Upper lobe of left lung (tissue), 6 donors: ENCODE results near the gene ARHGAP15. TPM values are rescaled to one million over a fixed set of nuclear protein-coding genes. Genes with fewer than 3 reads are reported as not detected.

Experiments used
- ATAC-seq, 2 donors: fragments of 200-7000 bp; cut with Tn5 transposase; one replicate each; pipeline ENCODE4 v1.9.1; 2022; ENCODE audit warnings: mild to moderate bottlenecking in 2 of 2, moderate library complexity in 2 of 2; ENCODE audit not compliant: low FRiP score in 2 of 2
- DNase-seq, 2 donors: peaks; one replicate each; pipeline ENCODE4 v3.0.0-alpha.2; 2019 to 2020
- H3K27ac ChIP-seq, 4 donors: fragments of 200-600 bp; sonication (generic); one replicate each; pipeline ENCODE4 v1.5.1; 2016 to 2019
- H3K27me3 ChIP-seq, 4 donors: fragments of 200-600 bp; sonication (generic); one replicate each; pipeline ENCODE4 v1.5.1; 2017 to 2019
- H3K36me3 ChIP-seq, 4 donors: fragments of 200-600 bp; sonication (generic); one replicate each; pipeline ENCODE4 v1.5.1; 2016 to 2019
- H3K4me1 ChIP-seq, 4 donors: fragments of 200-600 bp; sonication (generic); one replicate each; pipeline ENCODE4 v1.5.1; 2018 to 2019
- H3K4me3 ChIP-seq, 4 donors: fragments of 200-600 bp; sonication (generic); one replicate each; pipeline ENCODE4 v1.5.1; 2017 to 2019; ENCODE audit warnings: mild to moderate bottlenecking in 2 of 4, moderate library complexity in 1 of 4
- H3K9me3 ChIP-seq, 4 donors: fragments of 200-600 bp; sonication (generic); one replicate each; pipeline ENCODE4 v1.5.1; 2018 to 2019
- EP300 ChIP-seq, 4 donors: sonication (generic); formaldehyde crosslinking; IDR thresholded peaks; one replicate each; pipeline ENCODE4 v1.5.1; 2017; ENCODE audit warnings: antibody characterized with exemption in 4 of 4, control low read depth in 2 of 4
- POLR2A ChIP-seq, 4 donors: fragments of 450-650 bp; IDR thresholded peaks; one replicate each; pipeline ENCODE4 v1.5.1; 2016 to 2017; ENCODE audit warnings: antibody characterized with exemption in 4 of 4, mild to moderate bottlenecking in 2 of 4
- POLR2AphosphoS5 ChIP-seq, 2 donors: sonication (generic); formaldehyde crosslinking; IDR thresholded peaks; one replicate each; pipeline ENCODE4 v1.5.1; 2017; ENCODE audit warnings: antibody characterized with exemption in 2 of 2
- WGBS, 2 donors: methylation state at CpG; one replicate each; pipeline ENCODE4 v1.1.5; 2017 to 2018; 5-methylcytosine and 5-hydroxymethylcytosine counted together
- total RNA-seq, 6 donors: library from RNA; depleted of rRNA in 4 of 6; stranded (reverse); fragments of >200 nt in 4 of 6; gene quantifications; one replicate each; pipeline versions ENCODE4 v1.1.0 to v1.2.1, GENCODE V29; 2016 to 2021
- TF ChIP-seq, protein P1 (sequence below), 6 experiments: fragments of 450-650 bp in 4 of 6; fragments of 200-600 bp in 2 of 6; sonication (generic) in 2 of 6; IDR thresholded peaks; one replicate each; pipeline ENCODE4 v1.5.1; 2016 to 2019; ENCODE audit warnings: antibody characterized with exemption in 6 of 6
- donor health status: DM: no; HTN: no; CAD: no; lungs with moderate emphysema.
- donor health status: DM: no; HTN: yes; CAD: no; lungs with severe emphysema.

ARHGAP15 gene
- total RNA-seq, 6 donors from 2014 or later, result 11.9 to 57.6 (median 17.5) TPM

DNA sequence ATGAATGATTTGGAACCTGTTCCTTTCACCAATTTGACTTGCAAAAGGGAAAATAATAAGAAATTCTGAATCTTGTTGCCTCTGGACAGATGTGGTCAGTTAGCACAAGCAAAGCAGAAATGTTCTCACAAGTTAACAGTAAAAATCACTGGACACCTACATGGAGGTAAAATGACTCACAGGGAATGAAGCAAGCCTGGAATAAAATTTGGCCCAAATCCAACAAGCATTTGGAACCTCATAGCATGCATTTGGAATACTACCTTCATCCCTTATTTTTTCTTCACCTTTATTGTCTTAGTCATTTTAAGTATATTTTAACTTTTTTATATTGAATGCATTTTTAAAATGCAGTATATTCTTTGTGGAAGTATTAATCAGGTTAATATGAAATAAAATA, 602.9 kb downstream of the ARHGAP15 start:
- no peak for DNase-seq
- Histone ChIP-seq H3K4me1 (no peaks in the 10 kb centered on the region), H3K27ac (no peak overlapping the region), H3K27me3 (no peaks in the 10 kb centered on the region), H3K4me3 (no peak overlapping the region), H3K9me3 (no peaks in the 10 kb centered on the region), H3K36me3 (no peaks in the 10 kb centered on the region)
- ATAC-seq, result no peak
- no peak for TF ChIP-seq EP300 (IDR thresholded peaks at IDR 0.05)
- TF ChIP-seq, protein P1, sequence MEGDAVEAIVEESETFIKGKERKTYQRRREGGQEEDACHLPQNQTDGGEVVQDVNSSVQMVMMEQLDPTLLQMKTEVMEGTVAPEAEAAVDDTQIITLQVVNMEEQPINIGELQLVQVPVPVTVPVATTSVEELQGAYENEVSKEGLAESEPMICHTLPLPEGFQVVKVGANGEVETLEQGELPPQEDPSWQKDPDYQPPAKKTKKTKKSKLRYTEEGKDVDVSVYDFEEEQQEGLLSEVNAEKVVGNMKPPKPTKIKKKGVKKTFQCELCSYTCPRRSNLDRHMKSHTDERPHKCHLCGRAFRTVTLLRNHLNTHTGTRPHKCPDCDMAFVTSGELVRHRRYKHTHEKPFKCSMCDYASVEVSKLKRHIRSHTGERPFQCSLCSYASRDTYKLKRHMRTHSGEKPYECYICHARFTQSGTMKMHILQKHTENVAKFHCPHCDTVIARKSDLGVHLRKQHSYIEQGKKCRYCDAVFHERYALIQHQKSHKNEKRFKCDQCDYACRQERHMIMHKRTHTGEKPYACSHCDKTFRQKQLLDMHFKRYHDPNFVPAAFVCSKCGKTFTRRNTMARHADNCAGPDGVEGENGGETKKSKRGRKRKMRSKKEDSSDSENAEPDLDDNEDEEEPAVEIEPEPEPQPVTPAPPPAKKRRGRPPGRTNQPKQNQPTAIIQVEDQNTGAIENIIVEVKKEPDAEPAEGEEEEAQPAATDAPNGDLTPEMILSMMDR (IDR thresholded peaks at IDR 0.05), result no peak
- TF ChIP-seq POLR2A (IDR thresholded peaks at IDR 0.05), result no peak
- no peak for TF ChIP-seq POLR2AphosphoS5 (IDR thresholded peaks at IDR 0.05)

DNA sequence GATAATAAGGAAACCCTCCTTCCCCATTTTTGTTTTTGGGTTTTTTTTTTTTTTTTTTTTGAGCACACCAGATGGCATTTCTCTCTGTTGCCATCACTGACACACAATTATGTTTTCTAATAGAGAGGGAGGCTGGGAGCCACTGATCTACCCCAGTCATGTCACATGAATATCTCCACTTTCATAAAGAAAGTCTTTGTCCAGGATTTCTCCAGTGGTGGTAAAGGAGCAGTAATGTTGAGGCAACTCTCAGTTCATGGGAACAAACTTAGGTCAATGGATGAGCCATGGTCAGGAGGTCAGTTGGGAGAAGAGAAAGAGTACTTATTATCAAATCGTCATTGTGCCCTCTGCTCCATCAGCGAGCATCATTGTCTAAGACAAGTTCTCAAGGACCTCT, 603.7 kb downstream of the ARHGAP15 start:
- Histone ChIP-seq H3K27me3 (no peaks in the 10 kb centered on the region), H3K36me3 (no peaks in the 10 kb centered on the region), H3K27ac (no peak overlapping the region), H3K4me3 (no peak overlapping the region), H3K4me1 (no peaks in the 10 kb centered on the region), H3K9me3 (no peaks in the 10 kb centered on the region)
- ATAC-seq (no peak), DNase-seq (no peak)
- TF ChIP-seq, protein P1 (IDR thresholded peaks at IDR 0.05), result no peak
- TF ChIP-seq POLR2A (IDR thresholded peaks at IDR 0.05) (no peak), POLR2AphosphoS5 (IDR thresholded peaks at IDR 0.05) (no peak), EP300 (IDR thresholded peaks at IDR 0.05) (no peak)
- WGBS, 2 donors, result 89 to 92% methylated on average over 2 of the region's 2 CpGs

DNA sequence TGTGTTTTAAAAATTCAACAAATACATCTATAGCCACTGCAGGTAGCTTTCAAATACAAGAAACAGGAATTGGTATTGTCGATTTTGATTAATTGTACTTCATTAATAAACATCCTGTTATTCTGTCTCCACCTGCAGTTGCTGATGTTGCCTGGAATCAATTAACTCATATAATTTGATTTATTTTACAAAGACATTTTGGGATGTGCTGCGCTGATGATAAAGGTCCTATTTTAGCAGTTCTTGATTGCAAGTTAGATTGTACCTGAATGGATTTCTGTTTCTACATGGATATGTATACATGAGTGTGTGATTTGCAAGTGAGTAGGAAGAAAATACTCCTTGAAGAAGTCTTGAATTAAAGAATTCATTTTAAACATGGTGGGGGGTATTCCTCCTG, 605.3 kb downstream of the ARHGAP15 start:
- WGBS, 2 donors, result 83 to 84% methylated on average over 2 of the region's 2 CpGs

DNA sequence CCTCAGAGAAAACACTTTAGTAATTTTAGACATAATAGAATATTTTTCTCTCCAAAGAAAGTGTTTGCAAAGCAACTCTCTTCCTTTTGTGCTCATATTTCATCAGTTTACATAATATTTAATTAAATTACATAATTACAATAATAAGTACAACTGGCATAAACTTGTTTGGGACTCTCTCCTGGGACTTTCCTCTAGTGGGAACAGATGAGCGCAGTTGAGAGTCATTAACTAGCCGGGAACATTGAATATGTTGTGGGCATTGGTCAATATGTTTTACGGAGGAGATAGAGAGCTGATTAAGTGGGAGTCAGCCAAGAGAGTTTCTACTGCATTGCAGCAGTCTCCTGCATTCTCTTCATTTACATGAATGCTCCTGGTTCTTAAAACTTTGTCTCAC, 607.7 kb downstream of the ARHGAP15 start:
- Histone ChIP-seq H3K27me3 (no peaks in the 10 kb centered on the region), H3K36me3 (no peaks in the 10 kb centered on the region), H3K4me3 (no peak overlapping the region), H3K4me1 (no peaks in the 10 kb centered on the region), H3K9me3 (no peaks in the 10 kb centered on the region), H3K27ac (no peak overlapping the region)
- WGBS, 2 donors, result 92 to 94% methylated on average over 3 of the region's 3 CpGs
- no peak for TF ChIP-seq POLR2A (IDR thresholded peaks at IDR 0.05)
- TF ChIP-seq EP300 (IDR thresholded peaks at IDR 0.05), result no peak
- TF ChIP-seq, protein P1 (IDR thresholded peaks at IDR 0.05), result no peak
- no peak for TF ChIP-seq POLR2AphosphoS5 (IDR thresholded peaks at IDR 0.05)
- DNase-seq, result no peak
- no peak for ATAC-seq

More for the DNA sequence above, 605.3 kb downstream of the ARHGAP15 start:
- Histone ChIP-seq H3K36me3 (no peaks in the 10 kb centered on the region), H3K4me1 (no peaks in the 10 kb centered on the region), H3K27ac (no peak overlapping the region), H3K27me3 (no peaks in the 10 kb centered on the region), H3K4me3 (no peak overlapping the region), H3K9me3 (no peaks in the 10 kb centered on the region)
- no peak for TF ChIP-seq POLR2A (IDR thresholded peaks at IDR 0.05)
- TF ChIP-seq POLR2AphosphoS5 (IDR thresholded peaks at IDR 0.05), result no peak
- TF ChIP-seq EP300 (IDR thresholded peaks at IDR 0.05), result no peak
- TF ChIP-seq, protein P1 (IDR thresholded peaks at IDR 0.05), result no peak
- no peak for ATAC-seq
- no peak for DNase-seq

DNA sequence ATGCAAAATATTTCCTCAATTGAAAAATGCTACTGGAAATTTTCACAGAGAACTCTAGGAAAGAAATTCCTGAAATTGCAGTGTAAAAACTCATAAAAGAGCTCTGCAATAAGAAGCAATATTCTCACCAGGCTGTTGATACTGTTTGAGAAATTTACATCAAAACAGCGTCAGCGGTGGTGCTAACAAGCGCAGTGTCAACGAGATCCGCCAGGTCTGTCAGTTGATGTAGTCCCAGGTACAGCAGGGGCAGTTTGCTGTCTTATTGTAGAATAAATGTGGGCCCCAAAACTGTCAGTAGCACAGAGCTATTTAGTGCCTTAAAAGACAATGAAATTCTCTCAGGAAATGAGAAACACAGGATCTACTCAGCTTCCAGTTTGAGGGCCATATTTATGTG, 611.2 kb downstream of the ARHGAP15 start:
- Histone ChIP-seq H3K27ac (no peak overlapping the region), H3K4me3 (no peak overlapping the region), H3K9me3 (no peaks in the 10 kb centered on the region), H3K36me3 (no peaks in the 10 kb centered on the region), H3K27me3 (no peaks in the 10 kb centered on the region), H3K4me1 (no peaks in the 10 kb centered on the region)
- no peak for TF ChIP-seq POLR2AphosphoS5 (IDR thresholded peaks at IDR 0.05)
- no peak for DNase-seq
- ATAC-seq, result no peak
- WGBS, 2 donors, result 90 to 96% methylated on average over 5 of the region's 5 CpGs
